ENCODE results near the gene ALDH2.

DNA sequence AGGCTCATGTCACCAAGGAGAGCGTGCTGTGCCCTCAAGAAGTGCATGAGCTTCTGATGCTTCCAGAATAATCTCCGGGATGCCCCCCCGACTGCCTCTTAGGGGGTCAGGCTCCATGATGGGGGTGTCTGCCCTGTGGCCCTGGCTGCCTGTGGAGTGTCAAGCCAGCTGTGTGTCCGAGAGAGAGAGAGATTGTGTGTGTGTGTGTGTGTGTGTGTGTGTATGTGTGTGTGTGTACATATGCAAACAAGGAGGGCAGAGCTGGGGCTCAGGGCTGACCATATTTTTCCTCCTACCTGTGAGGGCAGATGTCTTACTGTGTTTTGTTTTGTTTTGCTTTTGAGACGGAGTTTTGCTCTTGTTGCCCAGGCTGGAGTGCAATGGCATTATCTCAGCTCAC lies 5.6 kb upstream of the ALDH2 start:
- TF ChIP-seq POLR2AphosphoS5 (IDR thresholded peaks at IDR 0.05; ENCODE audit: borderline replicate concordance, low read depth, low read length) (no peak), EZH2 (IDR thresholded peaks at IDR 0.05) (no peak)
